ENCODE data around the gene SEMA6B. TPM values are rescaled to one million over a fixed set of nuclear protein-coding genes. Genes with fewer than 3 reads are reported as not detected.

The SEMA6B gene
- total RNA-seq, 1 experiment from 2014 or later: 5.7 TPM

- in situ Hi-C loops (cut with HindIII; ENCODE audit: low pct_unique_long_range_greater_than_20kb, low sequenced_read_pairs): no loop called here
- no peak overlapping the region for H3K4me3 ChIP-seq (ENCODE audit: low read depth in 2 of 2, low read length in 2 of 2)
- no peaks in the 10 kb centered on the region for H3K27me3 ChIP-seq (ENCODE audit: control insufficient read depth, insufficient read depth, low read length)
- no peak for DNase-seq (ENCODE audit: low read depth, low spot score)
- intact Hi-C loops (cut with micrococcal nuclease; ENCODE audit: unreplicated experiment): no loop called here
- TF ChIP-seq REST (IDR thresholded peaks at IDR 0.05; ENCODE audit: insufficient read depth in 1 of 2, low read depth in 2 of 2, low read length in 1 of 2) (no peak), TCF7L2 (IDR thresholded peaks at IDR 0.05; ENCODE audit: low read depth, low read length) (no peak), POLR2AphosphoS5 (IDR thresholded peaks at IDR 0.05; ENCODE audit: low read depth, low read length) (no peak), SIN3A (IDR thresholded peaks at IDR 0.05; ENCODE audit: borderline replicate concordance, insufficient read depth, low read depth, low read length) (no peak)
- TF ChIP-seq, protein P1, sequence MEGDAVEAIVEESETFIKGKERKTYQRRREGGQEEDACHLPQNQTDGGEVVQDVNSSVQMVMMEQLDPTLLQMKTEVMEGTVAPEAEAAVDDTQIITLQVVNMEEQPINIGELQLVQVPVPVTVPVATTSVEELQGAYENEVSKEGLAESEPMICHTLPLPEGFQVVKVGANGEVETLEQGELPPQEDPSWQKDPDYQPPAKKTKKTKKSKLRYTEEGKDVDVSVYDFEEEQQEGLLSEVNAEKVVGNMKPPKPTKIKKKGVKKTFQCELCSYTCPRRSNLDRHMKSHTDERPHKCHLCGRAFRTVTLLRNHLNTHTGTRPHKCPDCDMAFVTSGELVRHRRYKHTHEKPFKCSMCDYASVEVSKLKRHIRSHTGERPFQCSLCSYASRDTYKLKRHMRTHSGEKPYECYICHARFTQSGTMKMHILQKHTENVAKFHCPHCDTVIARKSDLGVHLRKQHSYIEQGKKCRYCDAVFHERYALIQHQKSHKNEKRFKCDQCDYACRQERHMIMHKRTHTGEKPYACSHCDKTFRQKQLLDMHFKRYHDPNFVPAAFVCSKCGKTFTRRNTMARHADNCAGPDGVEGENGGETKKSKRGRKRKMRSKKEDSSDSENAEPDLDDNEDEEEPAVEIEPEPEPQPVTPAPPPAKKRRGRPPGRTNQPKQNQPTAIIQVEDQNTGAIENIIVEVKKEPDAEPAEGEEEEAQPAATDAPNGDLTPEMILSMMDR (IDR thresholded peaks at IDR 0.05): no peak
- H3K36me3 ChIP-seq (ENCODE audit: control insufficient read depth, insufficient read depth, low read length): no peaks in the 10 kb centered on the region
- no peak overlapping the region for H3K27ac ChIP-seq (ENCODE audit: low read length)
- ATAC-seq: no peak
- ChIA-PET CTCF (interaction anchor here (0.7 kb wide), 1 partner anchor 623 kb away, joined by 5 read pairs; no protein-coding TSS in a partner anchor), POLR2A (interaction anchor here (1.0 kb wide), 1 partner anchor 1743 kb away, joined by 3 read pairs; no protein-coding TSS in a partner anchor)
- H3K9me3 ChIP-seq (ENCODE audit: control insufficient read depth, insufficient read depth, low read depth, low read length): no peaks in the 10 kb centered on the region
- H3K4me1 ChIP-seq (ENCODE audit: control insufficient read depth, insufficient read depth, low read length): no peaks in the 10 kb centered on the region
- BruUV-seq (replicated peaks): no TSS peak
These were observed 9.4 kb upstream of the SEMA6B start for GRCh38 chr19:4568886-4569285.

GRCh38 chr19:4567584-4568071 is 8.1 kb upstream of the SEMA6B start:
- no TSS peak for BruUV-seq (replicated peaks)
- no peaks in the 10 kb centered on the region for H3K36me3 ChIP-seq (ENCODE audit: control insufficient read depth, insufficient read depth, low read length)
- no peaks in the 10 kb centered on the region for H3K4me1 ChIP-seq (ENCODE audit: control insufficient read depth, insufficient read depth, low read length)
- no peaks in the 10 kb centered on the region for H3K9me3 ChIP-seq (ENCODE audit: control insufficient read depth, insufficient read depth, low read depth, low read length)
- intact Hi-C loops (cut with micrococcal nuclease; ENCODE audit: unreplicated experiment) (no loop called here), in situ Hi-C loops (cut with HindIII; ENCODE audit: low pct_unique_long_range_greater_than_20kb, low sequenced_read_pairs) (no loop called here)
- ChIA-PET CTCF (interaction anchor here (0.8 to 2.3 kb wide), 6 partner anchors 9 to 69 kb away, joined by 3 to 12 read pairs (median 5); no protein-coding TSS in a partner anchor), POLR2A (no interaction called here)
- no peak for DNase-seq (ENCODE audit: low read depth, low spot score)
- peak; percentile 88 for ATAC-seq
- H3K27me3 ChIP-seq (ENCODE audit: control insufficient read depth, insufficient read depth, low read length): no peaks in the 10 kb centered on the region
- H3K4me3 ChIP-seq (ENCODE audit: low read depth in 2 of 2, low read length in 2 of 2): no peak overlapping the region
- H3K27ac ChIP-seq (ENCODE audit: low read length): no peak overlapping the region
- TF ChIP-seq POLR2AphosphoS5 (IDR thresholded peaks at IDR 0.05; ENCODE audit: low read depth, low read length): no peak
- TF ChIP-seq REST (IDR thresholded peaks at IDR 0.05; ENCODE audit: insufficient read depth in 1 of 2, low read depth in 2 of 2, low read length in 1 of 2): no peak
- TF ChIP-seq, protein P1 (IDR thresholded peaks at IDR 0.05): peak; percentile 94

Measured in Panc1 (cell line).